ENCODE data around the gene CLC. TPM values are rescaled to one million over a fixed set of nuclear protein-coding genes. Genes with fewer than 3 reads are reported as not detected.
"Not testable (repeated sequence)": the region's sequence is repeated elsewhere in the genome, so short reads cannot be mapped to it uniquely, and the experiment has no call there.

Gene CLC
- total RNA-seq, 1 donor from 2014 or later: not detected

GRCh38 chr19:39692166-39692565 is 45.7 kb downstream of the CLC start:
- H3K27ac ChIP-seq: no peak overlapping the region
- no peak overlapping the region for H3K4me2 ChIP-seq
- no peak for DNase-seq (ENCODE audit: low spot score)
- H3K4me1 Mint-ChIP-seq: no peaks in the 10 kb centered on the region
- no peak overlapping the region for H3K27ac Mint-ChIP-seq
- H3K9ac ChIP-seq: no peak overlapping the region
- H3K4me3 ChIP-seq: no peak overlapping the region
- no peaks in the 10 kb centered on the region for H3K27me3 ChIP-seq
- no peaks in the 10 kb centered on the region for H4K20me1 ChIP-seq (ENCODE audit: low read depth)
- no peaks in the 10 kb centered on the region for H3F3A ChIP-seq (ENCODE audit: low read depth)
- no peaks in the 10 kb centered on the region for H3K79me2 ChIP-seq (ENCODE audit: low read depth)
- H3K4me1 ChIP-seq: no peaks in the 10 kb centered on the region
- no peaks in the 10 kb centered on the region for H3K9me3 ChIP-seq (ENCODE audit: low read depth)
- H3K27me3 Mint-ChIP-seq (ENCODE audit: insufficient read depth, low read depth): peaks cover 2% of the 10 kb centered on the region
- H2AFZ ChIP-seq (replicated peaks): no peak overlapping the region
- TF ChIP-seq EZH2phosphoT487 (IDR thresholded peaks at IDR 0.05) (no peak), EZH2 (IDR thresholded peaks at IDR 0.05) (no peak)
- TF ChIP-seq, protein P1, sequence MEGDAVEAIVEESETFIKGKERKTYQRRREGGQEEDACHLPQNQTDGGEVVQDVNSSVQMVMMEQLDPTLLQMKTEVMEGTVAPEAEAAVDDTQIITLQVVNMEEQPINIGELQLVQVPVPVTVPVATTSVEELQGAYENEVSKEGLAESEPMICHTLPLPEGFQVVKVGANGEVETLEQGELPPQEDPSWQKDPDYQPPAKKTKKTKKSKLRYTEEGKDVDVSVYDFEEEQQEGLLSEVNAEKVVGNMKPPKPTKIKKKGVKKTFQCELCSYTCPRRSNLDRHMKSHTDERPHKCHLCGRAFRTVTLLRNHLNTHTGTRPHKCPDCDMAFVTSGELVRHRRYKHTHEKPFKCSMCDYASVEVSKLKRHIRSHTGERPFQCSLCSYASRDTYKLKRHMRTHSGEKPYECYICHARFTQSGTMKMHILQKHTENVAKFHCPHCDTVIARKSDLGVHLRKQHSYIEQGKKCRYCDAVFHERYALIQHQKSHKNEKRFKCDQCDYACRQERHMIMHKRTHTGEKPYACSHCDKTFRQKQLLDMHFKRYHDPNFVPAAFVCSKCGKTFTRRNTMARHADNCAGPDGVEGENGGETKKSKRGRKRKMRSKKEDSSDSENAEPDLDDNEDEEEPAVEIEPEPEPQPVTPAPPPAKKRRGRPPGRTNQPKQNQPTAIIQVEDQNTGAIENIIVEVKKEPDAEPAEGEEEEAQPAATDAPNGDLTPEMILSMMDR (IDR thresholded peaks at IDR 0.05): no peak
- H3K9me3 Mint-ChIP-seq: no peaks in the 10 kb centered on the region
- no peak overlapping the region for H3K4me3 Mint-ChIP-seq
- no peaks in the 10 kb centered on the region for H3K36me3 Mint-ChIP-seq
- no peaks in the 10 kb centered on the region for H3K36me3 ChIP-seq

- H3K27me3 Mint-ChIP-seq (ENCODE audit: insufficient read depth, low read depth); H3K4me1 ChIP-seq: not testable (repeated sequence)
Measured at GRCh38 chr19:39688637-39689036, 49.2 kb downstream of the CLC start.

GRCh38 chr19:39686739-39687138 is 51.1 kb downstream of the CLC start:
- no peak overlapping the region for H3K9ac ChIP-seq
- H3K79me2 ChIP-seq (ENCODE audit: low read depth): no peaks in the 10 kb centered on the region
- no peaks in the 10 kb centered on the region for H3F3A ChIP-seq (ENCODE audit: low read depth)
- no peak overlapping the region for H2AFZ ChIP-seq (replicated peaks)
- H3K4me1 ChIP-seq: no peaks in the 10 kb centered on the region
- no peak for DNase-seq (ENCODE audit: low spot score)
- Mint-ChIP-seq H3K27ac (no peak overlapping the region), H3K4me3 (no peak overlapping the region), H3K27me3 (ENCODE audit: insufficient read depth, low read depth) (peaks cover 2% of the 10 kb centered on the region), H3K36me3 (no peaks in the 10 kb centered on the region), H3K9me3 (no peaks in the 10 kb centered on the region), H3K4me1 (no peaks in the 10 kb centered on the region)
- H3K4me2 ChIP-seq: no peak overlapping the region
- H3K36me3 ChIP-seq: no peaks in the 10 kb centered on the region
- TF ChIP-seq EZH2phosphoT487 (IDR thresholded peaks at IDR 0.05) (no peak), EZH2 (IDR thresholded peaks at IDR 0.05) (no peak)
- TF ChIP-seq, protein P1 (IDR thresholded peaks at IDR 0.05): no peak
- H3K27ac ChIP-seq: no peak overlapping the region
- H3K4me3 ChIP-seq: no peak overlapping the region
- no peaks in the 10 kb centered on the region for H3K27me3 ChIP-seq
- H3K9me3 ChIP-seq (ENCODE audit: low read depth): no peaks in the 10 kb centered on the region
- no peaks in the 10 kb centered on the region for H4K20me1 ChIP-seq (ENCODE audit: low read depth)

More at GRCh38 chr19:39688637-39689036, 49.2 kb downstream of the CLC start:
- not testable (repeated sequence) for H3K27ac ChIP-seq; H3K27me3 ChIP-seq; H3K9ac ChIP-seq; H3K36me3 ChIP-seq; H3K27ac Mint-ChIP-seq; H3K9me3 Mint-ChIP-seq; H3K79me2 ChIP-seq (ENCODE audit: low read depth); DNase-seq (ENCODE audit: low spot score); H4K20me1 ChIP-seq (ENCODE audit: low read depth); H3K4me1 Mint-ChIP-seq; H3K4me3 ChIP-seq; H3K36me3 Mint-ChIP-seq; H3K9me3 ChIP-seq (ENCODE audit: low read depth); H3F3A ChIP-seq (ENCODE audit: low read depth); H3K4me3 Mint-ChIP-seq; H3K4me2 ChIP-seq; H2AFZ ChIP-seq (replicated peaks)

GRCh38 chr19:39684267-39684666 is 53.6 kb downstream of the CLC start:
- Mint-ChIP-seq H3K27me3 (ENCODE audit: insufficient read depth, low read depth) (peaks cover 2% of the 10 kb centered on the region), H3K4me1 (no peaks in the 10 kb centered on the region), H3K4me3 (no peak overlapping the region), H3K9me3 (no peaks in the 10 kb centered on the region), H3K27ac (no peak overlapping the region), H3K36me3 (no peaks in the 10 kb centered on the region)
- Histone ChIP-seq H2AFZ (replicated peaks) (no peak overlapping the region), H3K27ac (no peak overlapping the region), H3K27me3 (no peaks in the 10 kb centered on the region), H4K20me1 (ENCODE audit: low read depth) (no peaks in the 10 kb centered on the region), H3K9ac (no peak overlapping the region), H3K9me3 (ENCODE audit: low read depth) (no peaks in the 10 kb centered on the region), H3K4me1 (no peaks in the 10 kb centered on the region), H3K4me3 (no peak overlapping the region), H3F3A (ENCODE audit: low read depth) (no peaks in the 10 kb centered on the region), H3K36me3 (no peaks in the 10 kb centered on the region), H3K79me2 (ENCODE audit: low read depth) (no peaks in the 10 kb centered on the region), H3K4me2 (no peak overlapping the region)
- no peak for DNase-seq (ENCODE audit: low spot score)
- TF ChIP-seq, protein P1 (IDR thresholded peaks at IDR 0.05): no peak
- TF ChIP-seq EZH2 (IDR thresholded peaks at IDR 0.05): no peak
